ENCODE results near the gene UBE2O. TPM values are rescaled to one million over a fixed set of nuclear protein-coding genes. Genes with fewer than 3 reads are reported as not detected.

Gene UBE2O
- total and polyA plus RNA-seq, 11 donors: 16.0 to 36.1 (median 30.7) TPM

DNA sequence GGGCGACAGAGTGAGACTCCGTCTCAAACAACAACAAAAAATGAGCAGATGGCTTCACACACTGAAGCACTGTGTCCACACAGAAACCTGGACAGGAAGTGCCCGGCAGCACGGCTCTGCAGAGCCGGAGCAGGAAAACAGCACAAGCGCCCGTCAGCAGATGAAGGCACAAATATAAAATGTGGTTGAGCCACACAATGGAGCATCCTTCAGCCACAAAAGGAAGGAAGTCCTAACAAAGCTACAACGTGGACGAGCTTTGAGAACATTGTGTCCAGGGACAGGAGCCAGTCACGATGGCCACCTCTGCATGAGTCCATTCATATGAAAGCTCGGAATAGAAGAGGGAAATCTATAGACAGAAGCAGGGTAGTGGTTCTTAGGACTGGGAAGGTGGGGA lies 32.6 kb upstream of the UBE2O start:
- Histone ChIP-seq H3K36me3 (peaks cover 0 to 13% (median 0%) of the 10 kb centered on the region in 9 donors), H3K27ac (peak overlapping the region in 8 of 12 donors; percentile 30 to 79 (median 62)), H3K4me3 (no peak overlapping the region), H3K4me1 (peaks cover 0 to 85% (median 6%) of the 10 kb centered on the region in 12 donors), H3K9me3 (no peaks in the 10 kb centered on the region), H3K27me3 (no peaks in the 10 kb centered on the region)
- intact Hi-C loops (cut with DNase I): loop anchor here in 3 of 10 donors (1.0 to 2.0 kb wide), 2 partner anchors 13 to 15 kb away; partner anchors contain the start of gene RHBDF2 (in 2 of the 3)
- TF ChIP-seq CTCF (IDR thresholded peaks at IDR 0.05): no peak
- TF ChIP-seq POLR2A (IDR thresholded peaks at IDR 0.05): no peak
- DNase-seq (peak in 2 of 5 donors; percentile 64 to 73), ATAC-seq (peak; percentile 70 to 81 (median 72))
- 24 to 45% (median 37%) methylated on average over 11 of the region's 11 CpGs for WGBS, 4 donors

DNA sequence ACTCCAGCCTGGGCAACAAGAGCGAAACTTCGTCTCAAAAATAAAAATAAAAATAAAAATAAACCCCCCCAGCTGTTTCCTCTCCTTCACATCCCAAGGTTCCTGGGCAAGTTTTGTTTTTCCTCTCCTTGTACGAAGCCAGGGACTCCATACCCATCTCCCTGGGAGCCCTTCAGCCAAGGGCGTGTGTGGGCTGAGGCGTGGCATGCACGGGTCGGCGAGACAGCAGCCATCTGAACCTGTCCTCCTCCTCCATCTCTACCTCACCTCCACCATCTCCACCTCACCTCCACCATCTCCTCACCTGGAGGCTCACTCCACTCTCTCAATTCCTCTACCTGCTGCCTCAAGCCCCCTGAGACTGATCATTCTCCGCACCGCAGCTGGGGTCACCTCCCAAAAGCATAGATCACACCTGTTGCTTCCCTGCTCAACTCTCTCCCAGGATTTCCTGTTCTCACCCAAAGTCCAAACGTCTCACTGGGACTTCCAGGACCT lies 31.3 kb upstream of the UBE2O start:
- TF ChIP-seq CTCF (IDR thresholded peaks at IDR 0.05) (no peak), POLR2A (IDR thresholded peaks at IDR 0.05) (no peak)
- H3K9me3 ChIP-seq: no peaks in the 10 kb centered on the region
- peaks cover 0 to 20% (median 0%) of the 10 kb centered on the region in 9 donors for H3K36me3 ChIP-seq
- DNase-seq (no peak), ATAC-seq (no peak)
- H3K4me1 ChIP-seq: peaks cover 0 to 78% (median 4%) of the 10 kb centered on the region in 12 donors
- 88 to 89% (median 88%) methylated on average over 11 of the region's 11 CpGs for WGBS, 4 donors
- no peaks in the 10 kb centered on the region for H3K27me3 ChIP-seq
- H3K4me3 ChIP-seq: no peak overlapping the region
- H3K27ac ChIP-seq: peak overlapping the region in 3 of 12 donors; percentile 41 to 79 (median 63)
- intact Hi-C loops (cut with DNase I): loop anchor here in 2 of 10 donors (2.0 kb wide), 1 partner anchor 17 kb away; the partner anchor contains the start of gene RHBDF2 (in 2 of the 2)

- 66 to 82% (median 76%) methylated on average over 19 to 21 of the region's 21 CpGs for WGBS, 4 donors
- H3K27me3 ChIP-seq: no peaks in the 10 kb centered on the region
- ATAC-seq (peak; percentile 6 to 63 (median 34)), DNase-seq (no peak)
- peak overlapping the region in 2 of 12 donors; percentile 26 to 69 for H3K27ac ChIP-seq
- no peak for TF ChIP-seq POLR2A (IDR thresholded peaks at IDR 0.05)
- TF ChIP-seq CTCF (IDR thresholded peaks at IDR 0.05): no peak
- H3K4me3 ChIP-seq: no peak overlapping the region
- H3K4me1 ChIP-seq: peaks cover 0 to 58% (median 4%) of the 10 kb centered on the region in 12 donors
- H3K9me3 ChIP-seq: no peaks in the 10 kb centered on the region
- H3K36me3 ChIP-seq: peaks cover 0 to 45% (median 0%) of the 10 kb centered on the region in 9 donors
- intact Hi-C loops (cut with DNase I): no loop called here
Observed at GRCh38 chr17:76481071-76481655, 28.2 kb upstream of the UBE2O start.

DNA sequence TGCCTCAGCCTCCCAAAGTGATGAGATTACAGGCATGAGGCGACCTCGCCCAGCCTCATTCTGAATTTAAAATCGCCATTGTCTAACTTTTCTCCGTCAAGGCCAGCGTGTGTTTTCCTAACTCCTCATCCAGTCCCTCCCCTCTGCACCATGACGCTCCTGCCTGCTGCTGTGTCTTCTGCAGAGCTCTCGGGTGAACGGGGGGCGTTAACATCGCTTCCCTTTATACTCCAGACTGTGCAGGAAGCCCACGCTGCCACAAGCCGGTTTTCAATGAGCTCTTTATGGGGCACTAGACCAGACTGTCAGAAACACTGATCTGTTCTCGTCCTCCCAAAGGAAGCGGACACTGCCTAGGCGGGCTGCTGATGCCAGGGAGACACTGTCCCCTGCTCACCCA lies 27.7 kb upstream of the UBE2O start:
- H3K27ac ChIP-seq: peak overlapping the region in 2 of 12 donors; percentile 26 to 69
- intact Hi-C loops (cut with DNase I): no loop called here
- WGBS, 4 donors: 65 to 85% (median 73%) methylated on average over 15 of the region's 15 CpGs

More for the DNA sequence above, 27.7 kb upstream of the UBE2O start:
- DNase-seq (no peak), ATAC-seq (peak in 1 of 4 donors; percentile 10)
- no peaks in the 10 kb centered on the region for H3K27me3 ChIP-seq
- H3K9me3 ChIP-seq: no peaks in the 10 kb centered on the region
- H3K4me1 ChIP-seq: peaks cover 0 to 53% (median 2%) of the 10 kb centered on the region in 12 donors
- peaks cover 0 to 50% (median 0%) of the 10 kb centered on the region in 9 donors for H3K36me3 ChIP-seq
- no peak for TF ChIP-seq POLR2A (IDR thresholded peaks at IDR 0.05)
- TF ChIP-seq CTCF (IDR thresholded peaks at IDR 0.05): no peak
- H3K4me3 ChIP-seq: no peak overlapping the region
